WTC11 (cell line): ENCODE results near the gene IL31.
A peak's percentile ranks its signal among the peaks of the same experiment; 100 is the strongest.

ENCODE experiments used
- ATF1 ChIP-seq: sonication (generic); formaldehyde crosslinking; IDR thresholded peaks from 2 replicates; pipeline ENCODE4 v1.8.1; 2023; ENCODE audit warnings: mild to moderate bottlenecking, moderate library complexity, missing genetic modification reagents
- ESRRA ChIP-seq: sonication (generic); formaldehyde crosslinking; IDR thresholded peaks from 2 replicates; pipeline ENCODE4 v1.8.1; 2022; ENCODE audit warnings: mild to moderate bottlenecking, missing genetic modification reagents, borderline replicate concordance
- NR1H2 ChIP-seq: sonication (generic); formaldehyde crosslinking; IDR thresholded peaks from 2 replicates; pipeline ENCODE4 v1.9.0; 2021; ENCODE audit warnings: mild to moderate bottlenecking, moderate library complexity, missing genetic modification reagents
- TCF7 ChIP-seq: sonication (generic); formaldehyde crosslinking; IDR thresholded peaks from 2 replicates; pipeline ENCODE4 v1.8.0; 2022; ENCODE audit warnings: mild to moderate bottlenecking, low read depth, missing genetic modification reagents, moderate library complexity
- TF ChIP-seq, protein P1 (sequence below): fragments of 200-600 bp; IDR thresholded peaks from 2 replicates; pipeline ENCODE4 v1.8.0; 2022; ENCODE audit warnings: antibody characterized with exemption
- TF ChIP-seq, protein P2 (sequence below): sonication (generic); formaldehyde crosslinking; conservative IDR thresholded peaks from 2 replicates; pipeline ENCODE4 v1.8.1; 2022; ENCODE audit warnings: mild to moderate bottlenecking, missing genetic modification reagents

- TF ChIP-seq, protein P1, sequence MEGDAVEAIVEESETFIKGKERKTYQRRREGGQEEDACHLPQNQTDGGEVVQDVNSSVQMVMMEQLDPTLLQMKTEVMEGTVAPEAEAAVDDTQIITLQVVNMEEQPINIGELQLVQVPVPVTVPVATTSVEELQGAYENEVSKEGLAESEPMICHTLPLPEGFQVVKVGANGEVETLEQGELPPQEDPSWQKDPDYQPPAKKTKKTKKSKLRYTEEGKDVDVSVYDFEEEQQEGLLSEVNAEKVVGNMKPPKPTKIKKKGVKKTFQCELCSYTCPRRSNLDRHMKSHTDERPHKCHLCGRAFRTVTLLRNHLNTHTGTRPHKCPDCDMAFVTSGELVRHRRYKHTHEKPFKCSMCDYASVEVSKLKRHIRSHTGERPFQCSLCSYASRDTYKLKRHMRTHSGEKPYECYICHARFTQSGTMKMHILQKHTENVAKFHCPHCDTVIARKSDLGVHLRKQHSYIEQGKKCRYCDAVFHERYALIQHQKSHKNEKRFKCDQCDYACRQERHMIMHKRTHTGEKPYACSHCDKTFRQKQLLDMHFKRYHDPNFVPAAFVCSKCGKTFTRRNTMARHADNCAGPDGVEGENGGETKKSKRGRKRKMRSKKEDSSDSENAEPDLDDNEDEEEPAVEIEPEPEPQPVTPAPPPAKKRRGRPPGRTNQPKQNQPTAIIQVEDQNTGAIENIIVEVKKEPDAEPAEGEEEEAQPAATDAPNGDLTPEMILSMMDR, result peak; percentile 79
- no peak for TF ChIP-seq NR1H2 (CRISPR knock-in tag)
- no peak for TF ChIP-seq TCF7
- TF ChIP-seq, protein P2, sequence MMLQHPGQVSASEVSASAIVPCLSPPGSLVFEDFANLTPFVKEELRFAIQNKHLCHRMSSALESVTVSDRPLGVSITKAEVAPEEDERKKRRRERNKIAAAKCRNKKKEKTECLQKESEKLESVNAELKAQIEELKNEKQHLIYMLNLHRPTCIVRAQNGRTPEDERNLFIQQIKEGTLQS (CRISPR knock-in tag), result no peak
- TF ChIP-seq ATF1, result no peak
- no peak for TF ChIP-seq ESRRA (CRISPR knock-in tag)
Observed at GRCh38 chr12:122123051-122123760, 50.8 kb downstream of the IL31 start.
